GM12878 (cell line): ENCODE results near the gene CS.

Experiments used
- BHLHE40 ChIP-seq, 2 experiments: fragments of 450-650 bp in 1 of 2; IDR thresholded peaks; 2 replicates each; pipeline ENCODE4 v1.6.1; 2011 to 2017; ENCODE audit warnings: low read depth in 2 of 2, borderline replicate concordance in 1 of 2, improper control_type of control experiment in 1 of 2, low read length in 1 of 2, mild to moderate bottlenecking in 1 of 2
- CHD1 ChIP-seq: IDR thresholded peaks from 2 replicates; pipeline ENCODE4 v1.6.1; 2012; ENCODE audit warnings: low read depth, low read length, improper control_type of control experiment
- CREM ChIP-seq: IDR thresholded peaks from 2 replicates; pipeline ENCODE4 v1.6.1; 2014; ENCODE audit warnings: antibody characterized with exemption, low read depth
- EZH2 ChIP-seq: IDR thresholded peaks from 2 replicates; pipeline ENCODE4 v1.6.1; 2012; ENCODE audit warnings: low read depth, mild to moderate bottlenecking, control low read depth, inconsistent platforms, low read length, borderline replicate concordance; ENCODE audit not compliant: control insufficient read depth
- FOXM1 ChIP-seq: IDR thresholded peaks from 2 replicates; pipeline ENCODE4 v1.6.1; 2012; ENCODE audit warnings: low read depth, mild to moderate bottlenecking, inconsistent platforms, low read length, moderate library complexity
- POLR2A ChIP-seq: IDR thresholded peaks from 2 replicates; pipeline ENCODE4 v1.6.1; 2011; ENCODE audit warnings: low read depth, mild to moderate bottlenecking, low read length
- TAF1 ChIP-seq: IDR thresholded peaks from 2 replicates; pipeline ENCODE4 v1.6.1; 2011; ENCODE audit warnings: mild to moderate bottlenecking, low read depth, low read length, borderline replicate concordance
- TF ChIP-seq, protein P1 (sequence below), 3 experiments: IDR thresholded peaks in 2 of 3; conservative IDR thresholded peaks in 1 of 3; 2 replicates each; pipeline ENCODE4 v1.5.1; 2011; ENCODE audit warnings: low read depth in 3 of 3, low read length in 3 of 3, mild to moderate bottlenecking in 3 of 3, control low read depth in 2 of 3, moderate library complexity in 2 of 3, inconsistent platforms in 1 of 3, mixed read lengths in 1 of 3; ENCODE audit not compliant: control insufficient read depth in 2 of 3, insufficient read depth in 1 of 3; ENCODE audit errors: extremely low read depth in 1 of 3

DNA sequence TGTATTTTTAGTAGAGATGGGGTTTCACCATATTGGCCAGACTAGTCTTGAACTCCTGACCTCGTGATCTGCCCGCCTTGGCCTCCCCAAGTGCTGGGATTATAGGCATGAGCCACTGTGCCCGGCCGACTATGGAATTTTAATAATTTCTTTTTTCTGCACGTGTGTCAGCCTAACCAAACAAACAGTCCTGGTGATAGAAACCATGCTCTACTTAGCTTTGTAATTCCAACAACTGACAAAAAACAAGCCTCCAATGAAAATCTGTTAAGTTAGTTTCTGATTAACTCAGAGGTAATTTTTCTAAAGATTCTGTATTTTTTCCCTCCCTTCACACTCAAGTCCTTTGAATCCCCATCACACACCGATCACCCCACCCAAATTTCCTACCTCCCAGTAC, 18.1 kb downstream of the CS start:
- no peak for TF ChIP-seq EZH2
- no peak for TF ChIP-seq POLR2A
- TF ChIP-seq CHD1, result no peak
- TF ChIP-seq, protein P1, sequence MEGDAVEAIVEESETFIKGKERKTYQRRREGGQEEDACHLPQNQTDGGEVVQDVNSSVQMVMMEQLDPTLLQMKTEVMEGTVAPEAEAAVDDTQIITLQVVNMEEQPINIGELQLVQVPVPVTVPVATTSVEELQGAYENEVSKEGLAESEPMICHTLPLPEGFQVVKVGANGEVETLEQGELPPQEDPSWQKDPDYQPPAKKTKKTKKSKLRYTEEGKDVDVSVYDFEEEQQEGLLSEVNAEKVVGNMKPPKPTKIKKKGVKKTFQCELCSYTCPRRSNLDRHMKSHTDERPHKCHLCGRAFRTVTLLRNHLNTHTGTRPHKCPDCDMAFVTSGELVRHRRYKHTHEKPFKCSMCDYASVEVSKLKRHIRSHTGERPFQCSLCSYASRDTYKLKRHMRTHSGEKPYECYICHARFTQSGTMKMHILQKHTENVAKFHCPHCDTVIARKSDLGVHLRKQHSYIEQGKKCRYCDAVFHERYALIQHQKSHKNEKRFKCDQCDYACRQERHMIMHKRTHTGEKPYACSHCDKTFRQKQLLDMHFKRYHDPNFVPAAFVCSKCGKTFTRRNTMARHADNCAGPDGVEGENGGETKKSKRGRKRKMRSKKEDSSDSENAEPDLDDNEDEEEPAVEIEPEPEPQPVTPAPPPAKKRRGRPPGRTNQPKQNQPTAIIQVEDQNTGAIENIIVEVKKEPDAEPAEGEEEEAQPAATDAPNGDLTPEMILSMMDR (IDR thresholded peaks at IDR 0.05 in 2 of 3, conservative IDR thresholded peaks at IDR 0.05 in 1 of 3; ENCODE audit: control insufficient read depth in 2 of 3, extremely low read depth in 1 of 3, insufficient read depth in 1 of 3, low read depth in 3 of 3, low read length in 3 of 3), result no peak
- TF ChIP-seq FOXM1, result no peak
- no peak for TF ChIP-seq CREM
- TF ChIP-seq BHLHE40 (IDR thresholded peaks at IDR 0.05; ENCODE audit: borderline replicate concordance in 1 of 2, low read depth in 2 of 2, low read length in 1 of 2), result no peak
- no peak for TF ChIP-seq TAF1
